LNCaP clone FGC (cell line): ENCODE results near the gene DPH2.
A peak's percentile ranks its signal among the peaks of the same experiment; 100 is the strongest.

Source experiments
- DNase-seq: peaks from one replicate; pipeline ENCODE4 v3.0.0-alpha.2; 2011; ENCODE audit warnings: low read depth
- H3K4me3 ChIP-seq: 2 replicates; pipeline ENCODE4 v1.5.1; 2011; ENCODE audit warnings: mild to moderate bottlenecking, low read depth, low read length, control low read depth
- CTCF ChIP-seq: IDR thresholded peaks from 2 replicates; pipeline ENCODE4 v1.5.1; 2012; ENCODE audit warnings: mild to moderate bottlenecking; ENCODE audit not compliant: control insufficient read depth, insufficient read depth; ENCODE audit errors: extremely low read depth

DPH2 gene

DNA sequence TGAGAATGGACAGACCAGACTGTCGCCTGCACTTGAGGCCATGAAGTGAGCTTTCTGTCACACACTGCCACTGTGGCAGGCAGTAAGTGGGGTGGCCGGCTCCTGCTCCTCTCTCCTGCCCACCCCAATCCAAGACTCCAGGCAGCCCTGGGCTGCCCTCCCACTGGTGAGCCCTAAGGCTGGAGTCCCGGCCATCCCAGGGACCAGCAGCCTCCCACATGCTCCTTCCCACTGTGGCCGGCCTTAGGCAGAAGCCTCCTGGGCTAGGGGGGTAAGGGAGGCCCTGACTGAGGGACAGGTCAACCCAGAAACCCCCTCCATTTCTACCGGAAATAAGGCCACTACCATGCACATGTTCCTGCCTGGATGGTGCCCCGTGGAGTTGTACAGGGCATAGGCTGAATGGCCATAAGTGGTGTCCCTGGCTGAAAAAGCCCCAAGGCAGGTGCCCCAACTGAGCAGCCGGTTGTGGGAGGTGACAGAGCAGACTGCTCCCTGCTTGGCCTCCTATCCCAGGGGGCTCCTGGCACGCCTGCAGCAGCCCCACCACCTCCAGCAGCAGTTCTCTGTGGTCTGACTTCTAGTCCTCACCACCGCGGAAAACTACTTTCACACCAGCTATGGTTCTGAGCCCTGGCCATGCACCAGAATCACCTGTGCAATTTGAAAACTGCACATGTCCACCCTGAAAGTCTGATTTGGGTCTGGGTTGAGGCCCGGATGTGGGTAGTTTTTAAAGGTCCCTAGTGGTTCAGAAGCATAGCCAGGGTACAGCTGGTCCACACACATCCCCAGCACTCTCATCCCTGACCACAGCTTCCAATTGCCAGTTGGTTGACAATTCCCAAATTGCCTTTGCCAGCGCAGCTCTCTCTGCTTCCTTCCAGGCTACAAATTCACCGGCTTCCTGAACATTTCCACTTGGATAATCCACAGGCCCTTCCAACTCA is 37.8 kb upstream of the DPH2 start:
- TF ChIP-seq CTCF = no peak
- no peak for DNase-seq
- no peak overlapping the region for H3K4me3 ChIP-seq

GRCh38 chr1:43932786-43933385 is 36.9 kb upstream of the DPH2 start:
- H3K4me3 ChIP-seq = no peak overlapping the region
- no peak for DNase-seq
- TF ChIP-seq CTCF = no peak

GRCh38 chr1:43933386-43934100 is 36.3 kb upstream of the DPH2 start, which contains the start of gene ARTN:
Gene ARTN (plus strand): TSS chr1:43933801. CDS start chr1:43935657, 1,856 bp downstream.
- no peak for TF ChIP-seq CTCF
- no peak for DNase-seq
- no peak within 1 kb of the TSS for H3K4me3 ChIP-seq

DNA sequence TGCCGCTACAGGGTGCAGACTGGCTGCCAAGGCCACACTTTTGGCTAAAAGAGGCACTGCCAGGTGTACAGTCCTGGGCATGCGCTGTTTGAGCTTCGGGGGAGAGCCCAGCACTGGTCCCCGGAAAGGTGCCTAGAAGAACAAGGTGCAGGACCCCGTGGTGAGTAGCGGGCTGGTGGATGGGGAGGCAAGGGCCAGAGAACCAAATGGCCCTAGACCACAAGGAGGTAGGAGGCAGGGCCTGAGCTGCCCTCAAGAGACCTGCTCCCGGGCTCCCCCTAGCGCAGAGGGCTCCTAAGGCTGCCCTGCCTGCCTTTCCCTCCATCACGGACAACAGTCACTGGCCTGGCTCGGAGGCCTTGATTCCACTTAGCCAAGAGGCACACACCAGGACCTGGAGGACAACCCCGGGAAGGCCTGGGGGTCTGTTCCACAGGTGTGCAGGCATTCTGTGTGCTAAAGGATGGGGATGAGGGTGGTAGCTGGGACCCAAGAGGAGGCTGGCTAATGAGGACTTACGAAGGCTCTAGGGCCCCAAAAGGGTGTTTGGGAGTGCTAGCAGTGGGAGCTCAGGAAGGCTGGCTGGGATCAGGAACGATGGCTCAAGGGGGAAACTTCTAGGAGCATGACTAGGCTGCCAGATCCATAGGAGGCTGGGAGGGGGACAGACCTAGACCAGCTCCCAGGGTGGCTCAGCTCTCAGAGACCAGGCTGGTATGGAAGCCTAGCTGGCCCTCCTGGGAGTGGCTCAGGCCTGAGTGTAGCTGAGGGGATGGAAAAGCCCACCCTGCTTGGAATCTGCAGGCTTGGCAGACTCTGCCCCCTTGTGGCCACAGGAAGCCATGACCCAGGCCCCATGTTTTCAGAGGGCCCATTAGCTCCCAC is 35.5 kb upstream of the DPH2 start:
- H3K4me3 ChIP-seq = no peak overlapping the region
- DNase-seq = no peak
- peak; percentile 78 for TF ChIP-seq CTCF

DNA sequence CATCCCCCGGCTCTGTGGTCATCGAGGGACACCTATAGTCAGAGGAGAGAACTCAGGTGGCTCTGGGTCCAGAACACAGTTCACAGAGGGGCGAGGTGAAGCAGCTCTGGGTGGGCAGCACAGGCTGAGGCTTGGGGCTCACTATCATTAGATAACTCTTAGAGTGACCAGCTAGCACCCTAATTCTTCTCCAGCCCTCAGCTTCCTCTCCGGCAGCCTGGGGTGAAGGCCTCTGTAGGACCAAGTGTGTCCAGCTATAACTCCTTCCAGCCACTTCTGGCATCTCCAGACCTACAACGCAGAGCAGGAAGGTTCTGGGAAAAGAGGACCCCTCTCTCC is 34.9 kb upstream of the DPH2 start:
- peak overlapping the region; percentile 69 for H3K4me3 ChIP-seq
- TF ChIP-seq CTCF = no peak
- no peak for DNase-seq

DNA sequence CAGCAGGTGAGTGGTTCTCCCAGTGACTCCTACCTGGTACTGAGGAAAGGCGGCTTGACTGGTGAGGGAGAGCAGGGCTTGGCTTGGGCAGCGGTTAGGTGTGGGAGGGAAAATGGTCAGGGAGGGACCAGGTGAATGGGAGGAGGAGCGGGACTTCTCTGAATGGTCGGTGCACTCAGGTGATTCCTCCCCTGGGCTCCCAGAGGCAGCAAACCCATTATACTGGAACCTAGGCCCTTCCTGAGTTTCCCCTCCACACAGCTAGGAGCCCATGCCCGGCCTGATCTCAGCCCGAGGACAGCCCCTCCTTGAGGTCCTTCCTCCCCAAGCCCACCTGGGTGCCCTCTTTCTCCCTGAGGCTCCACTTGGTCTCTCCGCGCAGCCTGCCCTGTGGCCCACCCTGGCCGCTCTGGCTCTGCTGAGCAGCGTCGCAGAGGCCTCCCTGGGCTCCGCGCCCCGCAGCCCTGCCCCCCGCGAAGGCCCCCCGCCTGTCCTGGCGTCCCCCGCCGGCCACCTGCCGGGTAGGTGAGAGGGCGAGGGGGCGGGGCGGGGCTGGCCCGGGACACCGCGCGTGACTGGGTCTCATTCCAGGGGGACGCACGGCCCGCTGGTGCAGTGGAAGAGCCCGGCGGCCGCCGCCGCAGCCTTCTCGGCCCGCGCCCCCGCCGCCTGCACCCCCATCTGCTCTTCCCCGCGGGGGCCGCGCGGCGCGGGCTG is 33.9 kb upstream of the DPH2 start:
- DNase-seq = peak; percentile 91
- TF ChIP-seq CTCF = no peak
- peak overlapping the region; percentile 69 for H3K4me3 ChIP-seq
